GM18502 (cell line): ENCODE measurements around the gene GRB14.
"Not testable (repeated sequence)": the region's sequence is repeated elsewhere in the genome, so short reads cannot be mapped to it uniquely, and the experiment has no call there.

Experiments
- ATAC-seq: cut with Tn5 transposase; IDR thresholded peaks from one replicate; pipeline ENCODE4 v1.9.1; 2021; ENCODE audit warnings: mild to moderate bottlenecking; ENCODE audit not compliant: unreplicated experiment, poor library complexity

The GRB14 gene

DNA sequence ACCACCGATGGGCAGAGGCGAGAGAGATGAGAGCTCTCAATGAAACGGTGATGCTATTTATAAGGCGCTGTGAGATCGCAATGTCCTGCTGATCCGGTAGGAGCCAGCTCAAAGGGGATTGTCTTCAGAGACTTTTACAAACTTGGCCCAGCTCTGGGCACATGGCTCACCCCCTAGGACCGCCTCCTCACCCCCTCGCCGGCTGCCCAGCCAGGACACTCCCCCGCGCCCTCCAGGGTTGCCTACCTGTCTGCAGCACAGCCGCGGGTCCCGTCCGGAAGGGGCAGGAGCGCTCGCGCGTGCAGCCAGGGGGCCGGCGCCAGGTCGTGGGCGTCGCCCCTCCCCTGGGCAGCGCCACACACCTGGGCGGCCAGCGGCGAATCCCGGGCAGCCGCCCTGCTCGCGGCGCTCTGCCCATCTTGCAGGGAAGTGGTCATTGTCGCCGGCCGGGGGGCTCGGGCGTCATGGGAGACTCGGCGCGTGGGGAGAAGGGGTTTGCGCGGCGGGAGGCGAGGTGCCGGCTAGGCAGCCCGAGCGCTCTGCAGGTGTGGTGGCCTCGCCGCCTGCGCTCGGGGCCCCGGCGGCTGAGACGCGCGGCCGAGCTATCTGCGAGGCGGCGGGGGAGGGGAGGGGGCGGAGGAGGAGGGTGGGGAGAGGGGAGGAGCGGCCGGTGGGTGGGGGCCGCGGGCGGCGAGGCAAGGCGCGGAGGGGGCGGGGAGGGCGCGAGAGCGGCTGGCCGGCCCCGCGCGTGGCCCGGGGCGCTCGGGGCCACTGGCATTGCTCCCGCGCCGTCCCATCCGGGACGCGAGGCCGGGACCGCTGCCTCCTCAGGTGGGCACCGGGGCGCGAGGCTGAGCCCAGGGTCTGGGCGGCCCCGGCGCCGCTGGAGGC is at the start of gene GRB14:
Gene GRB14, minus strand, starts transcription at position 610 of the 891 bp plus-strand sequence. Its CDS starts 173 bp downstream, at position 437.
- ATAC-seq = no peak

DNA sequence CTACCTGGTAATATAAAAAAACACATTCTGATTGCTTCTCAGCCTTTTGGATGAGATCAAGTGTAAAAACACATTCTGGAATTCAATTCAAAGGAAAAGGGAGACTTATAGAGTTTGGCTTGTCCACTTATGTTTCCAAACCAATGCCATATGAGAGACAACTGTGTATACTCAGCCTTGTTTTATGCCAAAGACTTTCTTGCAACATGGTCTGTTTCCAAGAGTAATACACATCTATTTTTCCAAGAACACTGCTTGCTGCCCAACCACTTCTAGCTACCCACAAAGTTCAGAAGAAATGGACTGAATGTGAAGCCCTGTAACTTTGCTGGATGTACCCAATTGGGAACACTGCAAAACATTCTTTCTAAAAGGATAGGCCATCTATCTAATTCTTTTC is 48.0 kb upstream of the GRB14 start:
- no peak for ATAC-seq

GRCh38 chr2:164667566-164667965 is 46.3 kb upstream of the GRB14 start:
- no peak for ATAC-seq

DNA sequence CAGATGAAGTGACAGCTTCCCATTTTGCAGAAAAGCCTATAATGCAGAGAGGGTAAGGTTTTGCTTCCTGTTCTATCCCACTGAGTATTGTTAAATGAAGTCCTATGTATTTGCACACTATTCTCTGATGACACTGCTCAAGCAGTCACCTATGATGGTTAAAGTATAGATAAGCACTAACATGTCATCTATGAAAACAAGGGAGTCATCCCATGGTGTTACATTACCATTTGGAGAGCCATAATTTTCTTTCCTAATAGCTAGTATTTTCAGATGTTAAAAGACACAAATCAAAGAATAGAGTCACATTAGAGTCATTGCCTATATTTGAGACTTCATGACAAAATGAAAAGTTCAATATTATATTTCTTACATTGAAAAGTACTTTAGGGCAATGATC is 42.8 kb upstream of the GRB14 start:
- ATAC-seq = no peak

- no peak for ATAC-seq
Observed at GRCh38 chr2:164662868-164663631, 41.8 kb upstream of the GRB14 start.

DNA sequence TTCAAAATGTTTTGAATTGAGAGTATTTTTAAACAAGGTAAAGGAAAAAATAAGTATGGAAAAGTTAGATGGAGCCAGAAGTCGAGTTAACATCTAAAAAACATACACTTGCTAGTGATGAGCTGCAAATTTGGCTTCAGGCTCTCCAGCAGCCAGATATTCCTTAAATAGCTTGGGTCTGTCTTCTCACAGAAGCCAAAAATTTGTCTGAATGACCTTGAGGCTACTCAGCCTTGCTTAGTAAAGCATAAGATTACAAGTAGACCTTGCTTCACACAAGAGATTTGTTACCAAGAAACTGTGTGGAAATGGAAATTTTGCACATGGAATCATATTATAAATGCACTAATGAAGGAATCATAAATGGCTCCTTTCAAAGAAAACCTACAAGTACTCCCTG is 40.8 kb upstream of the GRB14 start:
- ATAC-seq = no peak

DNA sequence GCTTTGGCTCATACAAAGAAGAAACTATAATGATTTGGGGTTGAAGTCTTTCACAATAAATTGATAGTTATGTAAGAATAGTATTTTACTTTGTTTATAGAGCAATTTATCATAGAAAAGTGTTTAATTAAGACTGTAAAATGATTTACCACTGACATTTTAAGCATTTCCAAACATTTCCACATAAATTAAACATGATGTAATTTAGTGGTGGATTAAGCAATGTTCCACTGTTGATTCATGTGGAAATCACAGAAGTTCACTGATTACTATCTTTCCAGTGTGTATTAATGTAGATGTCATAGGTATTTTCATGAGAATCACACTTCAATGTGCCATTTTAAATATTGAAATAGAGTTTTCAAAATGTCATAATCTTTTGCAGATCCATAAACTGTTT is 40.1 kb upstream of the GRB14 start:
- no peak for ATAC-seq

DNA sequence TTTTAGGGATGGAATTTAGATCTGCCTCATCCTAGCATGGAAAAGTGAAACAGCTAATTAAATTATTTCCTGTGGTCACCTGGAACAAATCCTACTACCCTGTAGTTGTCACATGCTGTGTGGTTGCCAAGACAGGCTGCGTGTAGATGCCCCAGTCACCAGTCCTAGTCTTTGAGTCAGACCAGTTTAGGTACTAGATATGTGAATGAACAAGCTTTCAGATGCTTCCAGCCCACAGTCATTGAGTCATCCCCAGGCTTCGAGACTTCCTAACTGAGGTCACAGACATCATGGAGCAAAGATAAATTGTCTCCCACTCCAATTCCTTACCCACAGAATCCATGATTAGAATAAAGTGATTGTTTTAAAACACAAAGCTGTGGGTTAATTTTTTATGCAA is 35.8 kb upstream of the GRB14 start:
- no peak for ATAC-seq

DNA sequence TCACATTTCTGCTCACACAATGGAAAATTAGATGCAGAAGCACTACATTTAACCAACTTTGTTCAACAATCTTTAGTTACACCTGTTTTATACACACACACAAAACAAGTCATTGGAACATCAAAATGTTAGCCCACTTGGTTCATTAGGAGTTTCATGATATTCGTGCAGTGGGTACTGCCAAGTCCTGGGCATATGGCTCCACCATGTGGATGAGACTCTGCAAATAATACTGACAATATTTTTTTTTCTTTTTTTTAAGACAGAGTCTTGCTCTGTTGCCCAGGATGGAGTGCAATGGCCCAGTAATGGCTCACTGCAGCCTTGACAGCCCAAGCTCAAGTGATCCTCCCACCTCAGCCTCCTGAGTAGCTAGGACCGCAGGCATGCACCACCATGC is 34.5 kb upstream of the GRB14 start:
- ATAC-seq = no peak

GRCh38 chr2:164655336-164655735 is 34.1 kb upstream of the GRB14 start:
- ATAC-seq = no peak

DNA sequence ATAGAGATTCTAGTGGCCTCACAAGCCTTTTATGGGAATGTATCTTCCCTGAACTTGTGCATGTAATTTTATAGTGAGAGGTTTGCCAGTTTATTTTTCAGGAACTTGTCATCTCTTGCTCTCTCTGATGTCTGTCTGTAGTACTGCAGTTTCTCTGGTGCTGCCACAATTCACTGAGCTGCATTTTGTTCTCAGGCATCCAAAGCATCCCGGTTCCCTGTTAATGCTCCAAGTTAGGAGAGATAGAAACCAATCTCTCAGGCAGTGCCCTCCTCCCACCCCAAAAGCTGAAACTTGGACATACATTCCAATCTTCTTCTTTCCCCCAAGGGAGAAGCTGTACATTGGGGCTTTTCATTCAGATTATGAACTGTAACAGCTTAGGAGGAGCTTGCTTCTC is 30.1 kb upstream of the GRB14 start:
- ATAC-seq = no peak

DNA sequence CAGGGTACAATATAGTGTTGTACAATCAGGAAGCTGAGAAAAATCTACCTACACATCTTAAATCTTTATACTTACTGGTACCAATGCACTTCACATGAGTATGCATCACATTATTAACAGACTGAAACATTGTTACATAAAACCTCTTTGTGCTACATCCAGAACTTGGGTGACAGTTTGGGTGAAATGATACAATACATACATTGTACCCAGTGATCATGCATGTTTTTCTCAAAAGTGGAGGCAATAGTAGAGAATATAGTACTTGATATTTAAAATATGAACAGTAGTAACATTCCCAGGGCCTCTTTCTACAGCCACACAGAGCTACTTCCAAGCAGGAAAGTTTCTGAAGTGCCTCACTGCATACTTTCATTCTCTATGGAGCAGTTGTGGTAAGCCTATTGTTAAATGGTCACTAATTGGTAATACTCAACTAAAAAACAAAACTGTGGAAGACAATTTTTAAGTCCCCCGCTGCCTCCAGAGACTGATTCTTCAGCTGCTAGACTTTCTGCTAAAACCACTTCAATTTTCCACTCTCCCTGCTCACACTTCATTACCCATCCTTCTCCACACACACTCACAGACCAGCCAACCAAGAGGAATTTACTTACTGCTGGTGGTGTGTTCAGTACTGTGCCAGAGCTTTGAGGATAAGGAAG is 22.9 kb upstream of the GRB14 start:
- no peak for ATAC-seq

GRCh38 chr2:164642946-164643555 is 21.8 kb upstream of the GRB14 start:
- peak; percentile 54 for ATAC-seq

- no peak for ATAC-seq
Observed at GRCh38 chr2:164642268-164642667, 21.0 kb upstream of the GRB14 start.

- ATAC-seq = not testable (repeated sequence)
Observed at GRCh38 chr2:164628319-164628718, 7.0 kb upstream of the GRB14 start.

GRCh38 chr2:164625378-164625971 is 4.2 kb upstream of the GRB14 start:
- ATAC-seq = no peak

DNA sequence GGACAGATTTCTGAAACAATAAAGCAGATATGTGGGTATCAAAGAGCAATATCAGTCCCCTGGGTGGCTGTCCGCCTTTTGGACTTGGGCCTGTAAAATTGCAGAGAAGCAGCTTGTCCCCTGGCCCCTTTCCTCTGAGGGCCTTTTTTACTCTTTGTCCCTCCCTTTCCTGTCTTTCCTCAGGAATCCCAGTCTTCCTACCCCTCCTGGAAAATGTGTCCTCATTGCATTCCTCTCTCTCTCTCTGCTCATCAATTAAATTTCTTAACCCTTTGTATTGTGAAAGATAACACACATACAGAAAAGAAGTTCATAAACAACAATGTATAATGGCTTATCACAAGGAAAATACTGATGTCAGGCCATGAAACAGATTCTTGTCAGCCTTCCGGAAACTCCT is 3.0 kb upstream of the GRB14 start:
- no peak for ATAC-seq

DNA sequence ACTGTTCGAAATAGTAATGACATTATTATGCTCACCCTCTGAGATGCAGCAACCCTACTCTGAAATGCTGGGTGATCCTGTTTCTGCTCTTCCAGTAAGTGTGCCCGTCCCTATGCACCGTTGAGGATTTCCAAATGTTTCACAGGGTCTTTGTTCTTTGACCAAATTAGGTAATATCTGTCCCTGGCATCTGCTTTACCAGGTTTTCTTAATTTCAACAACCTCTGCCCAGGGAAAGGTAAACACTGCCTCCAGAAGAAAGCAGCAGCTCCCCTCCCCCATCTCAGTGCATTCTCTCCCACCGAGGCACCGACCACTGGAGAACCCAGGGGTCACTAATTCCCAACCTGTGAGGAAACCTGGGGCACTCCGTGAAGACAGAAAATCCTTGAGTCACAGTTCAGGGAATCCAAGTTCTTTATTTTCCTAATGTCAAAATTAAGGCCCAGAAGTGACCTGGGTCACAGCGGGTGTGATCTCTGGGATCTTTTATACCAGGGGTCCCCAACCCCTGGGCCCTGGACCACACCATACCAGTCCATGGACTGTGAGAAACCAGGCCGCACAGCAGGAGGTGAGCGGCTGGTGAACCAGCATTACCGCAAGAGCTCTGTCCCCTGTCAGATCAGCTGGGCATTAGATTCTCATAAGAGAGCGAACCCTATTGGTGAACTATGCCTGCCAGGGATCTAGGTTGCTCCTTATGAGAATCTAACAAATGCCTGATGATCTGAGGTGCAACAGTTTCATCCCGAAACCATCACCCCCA is 1.2 kb upstream of the GRB14 start:
- ATAC-seq = no peak

- ATAC-seq = no peak
Observed at GRCh38 chr2:164621764-164622105, 453 bp upstream of the GRB14 start.

GRCh38 chr2:164620457-164620856 is 825 bp downstream of the GRB14 start:
- no peak for ATAC-seq
